ENCODE results near the gene USP48.

DNA sequence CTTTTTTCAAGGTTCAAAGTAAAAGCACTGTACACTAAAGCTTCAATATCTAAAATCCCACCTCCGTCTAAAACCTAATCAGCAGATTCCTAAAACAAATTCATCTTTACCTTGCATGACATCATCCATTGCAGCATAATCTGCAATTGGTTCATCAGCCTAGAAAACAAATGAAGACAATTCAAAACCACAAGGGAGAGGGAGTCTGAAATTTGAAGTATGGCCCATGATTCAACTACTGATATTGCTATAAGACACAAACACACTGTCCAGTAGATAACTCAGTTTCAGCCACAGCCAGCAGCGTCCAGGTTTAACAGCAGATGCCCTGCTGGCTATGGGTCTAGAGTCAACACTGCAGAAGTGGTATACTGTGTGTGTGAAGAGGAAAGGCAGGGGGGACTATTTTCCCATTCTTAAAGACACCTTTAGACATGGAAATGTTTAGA, 95.8 kb downstream of the USP48 start:
- TF ChIP-seq, protein P1, sequence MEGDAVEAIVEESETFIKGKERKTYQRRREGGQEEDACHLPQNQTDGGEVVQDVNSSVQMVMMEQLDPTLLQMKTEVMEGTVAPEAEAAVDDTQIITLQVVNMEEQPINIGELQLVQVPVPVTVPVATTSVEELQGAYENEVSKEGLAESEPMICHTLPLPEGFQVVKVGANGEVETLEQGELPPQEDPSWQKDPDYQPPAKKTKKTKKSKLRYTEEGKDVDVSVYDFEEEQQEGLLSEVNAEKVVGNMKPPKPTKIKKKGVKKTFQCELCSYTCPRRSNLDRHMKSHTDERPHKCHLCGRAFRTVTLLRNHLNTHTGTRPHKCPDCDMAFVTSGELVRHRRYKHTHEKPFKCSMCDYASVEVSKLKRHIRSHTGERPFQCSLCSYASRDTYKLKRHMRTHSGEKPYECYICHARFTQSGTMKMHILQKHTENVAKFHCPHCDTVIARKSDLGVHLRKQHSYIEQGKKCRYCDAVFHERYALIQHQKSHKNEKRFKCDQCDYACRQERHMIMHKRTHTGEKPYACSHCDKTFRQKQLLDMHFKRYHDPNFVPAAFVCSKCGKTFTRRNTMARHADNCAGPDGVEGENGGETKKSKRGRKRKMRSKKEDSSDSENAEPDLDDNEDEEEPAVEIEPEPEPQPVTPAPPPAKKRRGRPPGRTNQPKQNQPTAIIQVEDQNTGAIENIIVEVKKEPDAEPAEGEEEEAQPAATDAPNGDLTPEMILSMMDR (IDR thresholded peaks at IDR 0.05) = no peak
- TF ChIP-seq POLR2A (IDR thresholded peaks at IDR 0.05) = no peak

Data from esophagus squamous epithelium (tissue), 4 donors.